ENCODE measurements around the gene CYP8B1. TPM values are rescaled to one million over a fixed set of nuclear protein-coding genes. Genes with fewer than 3 reads are reported as not detected.

CYP8B1 gene
- polyA plus RNA-seq = not detected in 3 replicates
- polyA plus RNA-seq (2011; ENCODE audit: low read depth) = not detected
- not detected in 2 replicates for polyA plus RNA-seq (2011; cell fraction: cytosol; rRNA removed)
- not detected in 2 replicates for polyA plus RNA-seq (2011; cell fraction: nucleus; rRNA removed)
- polyA plus RNA-seq (2012; ENCODE audit: low replicate concordance) = 0.06 TPM in 1 of 2 replicates, not detected in the other
- polyA minus RNA-seq = not detected in 3 replicates
- polyA minus RNA-seq (2011; cell fraction: cytosol; rRNA and poly(A)+ RNA removed) = not detected
- not detected in 2 replicates for polyA minus RNA-seq (2011; cell fraction: nucleus; rRNA and poly(A)+ RNA removed)

GRCh38 chr3:42875325-42876151 lies at the start of gene CYP8B1:
Gene CYP8B1, minus strand, starts transcription at chr3:42875879. Its CDS starts 63 bp downstream, at chr3:42875816.
- Histone ChIP-seq H3K27ac (ENCODE audit: control insufficient read depth, insufficient read depth, low read length) (no peak within 1 kb of the TSS), H3K27me3 (ENCODE audit: control insufficient read depth, extremely low read depth, insufficient read depth, low read length) (peaks cover 13% of the 10 kb centered on the region), H3K4me3 (ENCODE audit: control insufficient read depth in 2 of 3, extremely low read depth in 1 of 3, insufficient read depth in 2 of 3, low read depth in 1 of 3, low read length in 3 of 3) (no peak within 1 kb of the TSS), H4K20me1 (ENCODE audit: control insufficient read depth, extremely low read depth, insufficient read depth, low read length) (no peaks in the 10 kb centered on the region), H3K9me3 (ENCODE audit: control insufficient read depth, low read depth, low read length) (no peaks in the 10 kb centered on the region), H3K36me3 (ENCODE audit: control insufficient read depth in 2 of 2, extremely low read depth in 1 of 2, insufficient read depth in 2 of 2, low read length in 2 of 2) (no peaks in the 10 kb centered on the region), H3K9me1 (ENCODE audit: control insufficient read depth, extremely low read depth, insufficient read depth, low read length) (no peaks in the 10 kb centered on the region), H3K4me2 (ENCODE audit: control insufficient read depth, extremely low read depth, insufficient read depth, low read depth, low read length) (no peak within 1 kb of the TSS), H2AFZ (ENCODE audit: control insufficient read depth, low read length) (no peak within 1 kb of the TSS), H3K4me1 (ENCODE audit: control insufficient read depth, extremely low read depth, insufficient read depth, low read length) (no peaks in the 10 kb centered on the region), H3K9ac (ENCODE audit: control insufficient read depth, extremely low read depth, insufficient read depth, low read length) (no peak within 1 kb of the TSS), H3K79me2 (ENCODE audit: control insufficient read depth, insufficient read depth, low read length) (no peaks in the 10 kb centered on the region)
- FAIRE-seq (no peak), DNase-seq (ENCODE audit: low read depth, low spot score) (no peak)
- TF ChIP-seq CTCF (optimal IDR thresholded peaks at IDR 0.05 in 1 of 3, IDR thresholded peaks at IDR 0.05 in 1 of 3, conservative IDR thresholded peaks at IDR 0.05 in 1 of 3; ENCODE audit: extremely low read depth in 1 of 3, insufficient read depth in 2 of 3, low read length in 3 of 3) (no peak), EZH2 (IDR thresholded peaks at IDR 0.05; ENCODE audit: low read length) (no peak)
- dilution Hi-C loops (cut with MboI; ENCODE audit: extremely low pct_ligation_motif_present, low sequenced_read_pairs) = no loop called here

GRCh38 chr3:42923606-42924005 lies 47.9 kb upstream of the CYP8B1 start:
- Histone ChIP-seq H2AFZ (ENCODE audit: control insufficient read depth, low read length) (no peak overlapping the region), H3K36me3 (ENCODE audit: control insufficient read depth in 2 of 2, extremely low read depth in 1 of 2, insufficient read depth in 2 of 2, low read length in 2 of 2) (no peaks in the 10 kb centered on the region), H3K4me1 (ENCODE audit: control insufficient read depth, extremely low read depth, insufficient read depth, low read length) (no peaks in the 10 kb centered on the region), H3K9me1 (ENCODE audit: control insufficient read depth, extremely low read depth, insufficient read depth, low read length) (no peaks in the 10 kb centered on the region), H3K27ac (ENCODE audit: control insufficient read depth, insufficient read depth, low read length) (no peak overlapping the region), H3K9me3 (ENCODE audit: control insufficient read depth, low read depth, low read length) (no peaks in the 10 kb centered on the region), H3K9ac (ENCODE audit: control insufficient read depth, extremely low read depth, insufficient read depth, low read length) (no peak overlapping the region), H3K4me2 (ENCODE audit: control insufficient read depth, extremely low read depth, insufficient read depth, low read depth, low read length) (no peak overlapping the region), H3K79me2 (ENCODE audit: control insufficient read depth, insufficient read depth, low read length) (no peaks in the 10 kb centered on the region), H4K20me1 (ENCODE audit: control insufficient read depth, extremely low read depth, insufficient read depth, low read length) (no peaks in the 10 kb centered on the region), H3K4me3 (ENCODE audit: control insufficient read depth in 2 of 3, extremely low read depth in 1 of 3, insufficient read depth in 2 of 3, low read depth in 1 of 3, low read length in 3 of 3) (no peak overlapping the region), H3K27me3 (ENCODE audit: control insufficient read depth, extremely low read depth, insufficient read depth, low read length) (no peaks in the 10 kb centered on the region)
- TF ChIP-seq EZH2 (IDR thresholded peaks at IDR 0.05; ENCODE audit: low read length) (no peak), CTCF (optimal IDR thresholded peaks at IDR 0.05 in 1 of 3, IDR thresholded peaks at IDR 0.05 in 1 of 3, conservative IDR thresholded peaks at IDR 0.05 in 1 of 3; ENCODE audit: extremely low read depth in 1 of 3, insufficient read depth in 2 of 3, low read length in 3 of 3) (no peak)
- dilution Hi-C loops (cut with MboI; ENCODE audit: extremely low pct_ligation_motif_present, low sequenced_read_pairs) = no loop called here
- FAIRE-seq (no peak), DNase-seq (ENCODE audit: low read depth, low spot score) (no peak)

Measured in keratinocyte (primary cell).